Measurements from ENCODE around the gene LYSMD4.
"Not testable (repeated sequence)": the region's sequence is repeated elsewhere in the genome, so short reads cannot be mapped to it uniquely, and the experiment has no call there.

LYSMD4 gene

DNA sequence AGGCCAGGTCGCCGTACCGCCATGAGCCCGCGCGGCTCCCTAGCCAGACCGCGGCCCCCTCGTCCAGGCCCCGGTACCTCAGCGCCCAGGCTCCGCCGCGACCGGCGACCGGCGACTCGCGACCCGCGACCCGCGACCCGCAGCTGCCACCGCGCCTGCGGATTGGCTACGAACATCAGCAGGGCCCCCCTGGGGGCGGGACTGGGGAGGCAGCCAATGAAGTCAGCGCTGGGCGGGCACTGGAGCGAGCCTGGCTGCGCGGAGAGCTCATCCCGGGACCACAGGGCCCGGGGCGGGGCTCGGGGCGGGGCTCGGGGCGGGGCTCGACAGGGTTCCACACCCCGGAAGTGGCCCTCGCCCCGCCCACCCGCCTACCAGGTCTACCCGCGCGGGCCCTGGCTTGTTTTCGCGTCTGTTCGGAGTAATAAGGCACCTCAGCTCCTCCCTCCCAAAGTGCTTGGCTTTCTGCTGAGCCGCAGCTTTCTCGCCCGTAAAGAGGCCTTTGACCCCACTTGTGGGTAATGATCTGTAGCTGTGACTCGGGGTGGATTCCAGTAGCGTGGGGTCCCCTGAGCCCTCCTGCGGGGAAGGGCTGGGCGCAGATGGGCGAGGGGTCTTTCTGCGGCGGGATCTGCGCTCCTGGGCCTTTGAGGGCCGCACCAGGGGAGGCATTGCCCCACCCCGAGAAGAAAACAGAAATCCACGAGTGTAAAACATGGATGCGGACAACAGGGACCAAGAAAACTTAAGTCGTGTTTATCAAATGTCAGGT is at the start of gene LYSMD4:
Gene LYSMD4 (minus strand): TSS at position 170 of the 772 bp plus-strand sequence. CDS start 1,438 bp downstream, outside the sequence.
- DNase-seq (ENCODE audit: low read depth): peak; percentile 99

- DNase-seq (ENCODE audit: low read depth): not testable (repeated sequence)
Measured at GRCh38 chr15:99782029-99782428, 48.8 kb upstream of the LYSMD4 start.

GRCh38 chr15:99777144-99777543 is 43.9 kb upstream of the LYSMD4 start:
- no peak for DNase-seq (ENCODE audit: low read depth)

DNA sequence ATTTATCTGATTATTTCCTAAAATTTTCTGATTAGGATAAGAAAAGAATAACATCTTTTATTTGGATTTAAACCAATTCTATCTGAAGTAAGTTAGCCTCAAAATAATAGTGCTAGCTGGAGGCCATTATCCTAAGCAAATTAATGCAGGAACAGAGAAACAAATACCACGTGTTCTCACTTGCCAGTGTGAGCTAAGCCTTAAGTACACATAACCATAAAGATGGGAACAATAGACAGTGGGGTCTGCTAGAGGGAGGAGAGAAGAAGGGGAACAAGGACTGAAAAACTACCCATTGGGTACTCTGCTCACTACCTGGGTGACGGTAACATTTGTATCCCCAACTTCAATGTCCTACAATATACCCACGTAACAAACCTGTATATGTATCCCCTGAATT is 31.3 kb upstream of the LYSMD4 start:
- DNase-seq (ENCODE audit: low read depth): no peak

DNA sequence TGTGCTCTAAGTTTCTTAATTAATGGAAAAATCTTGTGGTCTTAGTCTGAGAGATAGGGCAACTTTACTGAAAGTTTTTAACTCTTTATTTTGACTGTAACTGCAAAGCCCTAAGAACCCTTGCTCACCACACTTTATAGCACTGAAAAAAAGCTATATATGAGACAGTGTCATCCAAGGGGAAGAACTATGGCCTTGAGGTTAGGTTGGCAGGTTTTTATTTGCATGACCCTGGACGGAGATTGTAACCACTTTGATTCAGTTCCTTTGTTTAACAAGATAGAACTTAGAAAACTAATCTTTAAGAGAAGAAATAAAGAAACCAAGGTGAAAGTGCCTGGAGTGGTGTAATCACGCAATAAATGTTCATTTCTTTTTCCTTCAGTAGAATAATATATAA is 30.6 kb upstream of the LYSMD4 start:
- no peak for DNase-seq (ENCODE audit: low read depth)

DNA sequence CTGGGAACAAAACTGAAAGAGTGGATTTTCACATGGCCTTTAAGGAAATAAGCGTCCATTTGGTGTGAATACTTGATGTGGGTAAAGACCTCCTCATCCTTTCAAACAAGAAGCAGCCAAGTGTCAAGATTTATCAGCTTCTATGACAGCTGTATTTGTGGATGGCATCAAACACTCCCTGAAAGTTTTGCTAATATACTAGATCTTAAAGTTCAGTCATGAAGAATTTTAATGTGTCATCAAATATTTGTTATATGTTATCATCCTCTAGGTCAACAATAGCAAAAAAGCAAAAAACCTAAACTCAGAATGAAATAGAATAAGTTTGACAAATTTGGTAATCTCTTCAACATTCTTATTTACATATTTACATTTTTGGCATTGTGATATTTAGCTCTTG is 29.1 kb upstream of the LYSMD4 start:
- no peak for DNase-seq (ENCODE audit: low read depth)

DNA sequence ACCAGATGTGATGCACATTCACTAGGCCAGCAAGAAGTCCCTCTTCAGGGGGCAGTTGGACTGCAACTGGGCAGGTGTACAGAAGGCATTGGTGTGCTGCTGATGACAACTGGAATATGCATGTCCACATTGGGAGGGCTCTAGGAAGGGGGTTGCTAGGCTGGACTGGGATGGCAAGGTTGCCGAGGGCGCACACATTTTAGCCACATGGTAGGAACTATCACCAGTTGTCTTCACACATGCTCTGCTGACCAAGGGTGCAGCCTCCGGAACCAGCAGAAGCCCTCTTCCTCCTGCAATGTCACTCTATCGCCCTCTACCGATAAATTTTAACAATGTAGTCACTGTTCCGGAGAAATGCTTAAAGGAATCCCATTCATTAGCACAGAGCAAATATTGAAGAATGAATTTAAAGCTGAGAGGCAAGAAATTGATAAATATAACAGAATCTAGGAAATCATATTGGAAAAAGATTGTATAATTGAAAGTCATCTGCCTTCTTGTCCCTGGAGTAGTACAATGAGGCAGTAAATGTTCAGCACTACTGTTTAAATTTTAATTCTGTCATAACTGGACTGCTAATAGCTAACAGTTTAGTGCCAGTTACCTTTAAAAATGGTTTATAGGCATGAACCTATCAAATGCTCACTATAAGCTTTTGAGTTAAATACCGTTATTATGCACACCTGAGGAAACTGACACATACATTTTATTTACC is 22.6 kb upstream of the LYSMD4 start:
- no peak for DNase-seq (ENCODE audit: low read depth)

GRCh38 chr15:99753066-99753465 is 19.8 kb upstream of the LYSMD4 start:
- DNase-seq (ENCODE audit: low read depth): no peak

DNA sequence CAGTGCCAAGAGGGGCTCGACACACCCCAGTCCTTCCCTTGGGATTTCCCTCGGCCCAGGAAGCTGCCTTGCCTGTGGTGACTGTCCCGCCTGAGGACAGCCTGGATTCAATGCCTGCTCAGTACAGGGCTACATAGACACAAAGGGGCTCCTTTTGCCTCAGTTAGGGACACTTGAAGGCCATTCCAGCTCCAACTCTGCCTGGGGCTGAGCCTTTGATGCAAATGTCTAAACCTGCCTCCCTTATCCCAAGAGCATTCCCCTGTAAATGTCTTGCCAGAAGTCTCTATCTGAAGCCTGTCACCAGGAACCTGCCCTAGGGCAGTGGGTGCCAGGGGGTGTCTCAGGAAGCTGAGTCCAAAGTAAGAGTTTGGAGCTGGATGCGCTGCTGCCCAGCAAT is 19.3 kb upstream of the LYSMD4 start:
- DNase-seq (ENCODE audit: low read depth): no peak

GRCh38 chr15:99750326-99750725 is 17.1 kb upstream of the LYSMD4 start:
- not testable (repeated sequence) for DNase-seq (ENCODE audit: low read depth)

DNA sequence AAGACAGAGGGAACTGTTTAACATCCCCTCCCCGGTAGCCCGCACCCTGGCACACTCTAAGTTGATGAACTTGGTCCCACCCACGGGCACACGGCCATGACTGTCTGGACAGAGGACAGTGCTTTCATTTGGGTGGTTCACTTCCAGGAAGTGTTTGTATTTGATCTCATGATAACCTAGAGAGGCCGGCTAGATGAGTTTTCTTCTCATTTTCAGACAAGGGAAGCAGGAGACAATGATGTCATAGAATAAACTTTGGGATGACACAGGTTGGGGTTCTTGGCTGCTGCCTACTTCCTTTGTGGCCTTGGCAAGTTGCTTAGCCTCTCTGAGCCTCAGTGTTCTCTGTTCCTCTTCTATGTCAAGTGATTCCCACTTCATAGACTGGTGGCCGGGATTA is 16.1 kb upstream of the LYSMD4 start:
- no peak for DNase-seq (ENCODE audit: low read depth)

DNA sequence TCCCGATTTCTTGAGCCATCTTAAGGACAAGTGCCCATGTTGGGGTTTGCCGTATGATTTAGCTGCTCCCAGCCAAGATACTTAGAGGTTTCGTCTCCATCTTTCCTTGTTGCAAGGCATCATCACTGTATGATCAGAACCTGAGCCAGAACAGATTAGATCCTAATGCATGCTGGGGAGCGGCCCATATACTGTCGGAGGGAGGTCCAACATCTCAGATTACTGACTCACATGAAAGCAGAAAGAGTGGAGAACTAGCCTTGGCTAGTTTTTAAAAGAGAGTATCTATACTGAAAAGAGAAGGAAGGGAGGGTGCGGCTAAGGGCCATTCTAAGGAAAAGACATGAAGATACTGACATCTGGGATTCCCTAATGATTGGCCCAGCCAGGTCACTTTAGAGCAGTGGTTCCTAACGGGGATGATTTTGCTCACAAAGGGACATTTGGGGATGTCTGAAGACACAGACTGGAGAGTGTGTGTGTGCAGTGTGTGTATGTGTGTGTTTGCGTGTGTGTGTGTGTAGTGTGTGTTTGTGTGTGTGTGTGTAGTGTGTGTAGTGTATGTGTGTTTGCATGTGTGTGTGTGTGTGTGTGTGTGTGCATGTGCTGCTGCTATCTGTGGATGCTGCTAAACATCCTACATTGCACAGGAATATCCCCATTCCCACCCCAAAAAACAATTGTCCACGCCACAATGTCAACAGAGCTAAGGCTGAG is 12.3 kb upstream of the LYSMD4 start:
- no peak for DNase-seq (ENCODE audit: low read depth)

DNA sequence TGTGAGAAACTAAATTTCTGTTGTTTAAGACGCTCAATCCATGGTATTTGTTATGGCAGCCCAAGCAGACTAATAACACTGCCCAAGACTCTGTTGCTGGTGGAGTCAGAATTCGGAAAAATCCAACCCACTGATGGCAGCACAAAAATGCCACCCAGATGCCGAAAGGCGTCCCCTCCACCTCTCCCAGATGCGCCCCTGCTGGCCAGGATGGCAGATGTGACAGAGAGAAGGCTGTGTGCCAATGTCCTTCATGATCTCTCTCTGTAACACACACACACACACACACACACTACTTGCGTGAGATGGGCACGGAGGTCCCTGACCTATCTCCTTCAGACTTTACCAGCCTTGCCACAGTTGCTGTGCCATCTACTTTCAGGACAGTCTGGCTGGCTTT is 10.9 kb upstream of the LYSMD4 start:
- DNase-seq (ENCODE audit: low read depth): no peak

DNA sequence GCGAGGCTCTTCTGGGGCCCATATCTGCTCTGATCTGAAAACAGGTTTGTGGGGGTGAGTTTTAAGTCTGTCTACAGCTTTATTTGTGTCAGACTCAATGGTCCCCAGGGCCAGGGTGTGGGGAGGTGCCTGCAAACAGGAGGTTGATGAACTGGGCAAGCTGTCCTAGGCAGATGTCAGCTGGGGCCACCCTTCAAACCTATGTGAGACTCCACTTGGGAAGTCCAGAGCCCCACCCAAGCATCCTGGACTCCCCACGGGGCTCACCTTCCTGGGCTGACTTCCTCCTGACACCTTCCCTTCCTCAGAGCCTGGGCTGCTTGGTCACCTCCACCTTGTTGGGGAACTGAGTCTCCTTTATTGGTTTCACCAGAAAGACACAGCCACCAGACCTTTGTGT is 8.6 kb upstream of the LYSMD4 start:
- no peak for DNase-seq (ENCODE audit: low read depth)

DNA sequence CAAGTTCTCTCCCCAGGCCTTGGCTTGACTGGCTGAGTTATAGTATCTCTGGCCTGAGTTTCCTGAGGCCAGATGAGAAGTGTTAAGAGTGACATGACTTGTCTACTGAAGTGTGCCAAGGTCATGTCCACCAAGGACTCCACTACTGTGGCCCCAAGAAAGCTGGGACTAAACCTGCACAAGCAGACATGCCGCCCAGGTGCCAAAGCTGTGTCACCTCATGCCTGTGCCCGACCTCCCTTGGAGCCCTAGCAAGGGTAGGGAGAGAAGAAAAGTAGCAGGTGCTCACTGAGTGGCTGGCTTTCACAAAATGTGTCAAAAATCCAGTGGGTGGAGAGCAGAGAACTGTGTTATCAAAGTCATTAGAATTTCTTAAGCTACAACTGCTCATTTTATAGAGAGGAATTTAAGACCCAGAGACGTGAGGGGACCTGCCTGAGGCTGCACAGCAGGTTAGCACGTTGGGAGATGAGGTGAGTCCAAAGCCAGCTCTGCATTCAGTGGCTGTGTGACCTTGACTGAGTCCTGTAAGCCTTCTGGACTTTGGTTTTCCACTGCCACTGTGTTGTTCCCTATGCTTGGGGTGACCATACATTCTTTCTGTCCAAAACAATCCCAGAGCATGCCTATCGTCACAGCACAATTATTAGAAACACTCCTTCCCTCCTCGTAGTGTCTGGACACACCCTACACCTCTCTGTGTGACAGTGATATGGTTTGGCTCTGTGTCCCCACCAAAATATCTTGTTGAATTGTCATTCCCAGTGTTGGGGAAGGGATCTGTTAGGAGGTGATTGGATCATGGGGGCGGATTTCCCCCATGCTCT is 5.0 kb upstream of the LYSMD4 start:
- DNase-seq (ENCODE audit: low read depth): no peak

DNA sequence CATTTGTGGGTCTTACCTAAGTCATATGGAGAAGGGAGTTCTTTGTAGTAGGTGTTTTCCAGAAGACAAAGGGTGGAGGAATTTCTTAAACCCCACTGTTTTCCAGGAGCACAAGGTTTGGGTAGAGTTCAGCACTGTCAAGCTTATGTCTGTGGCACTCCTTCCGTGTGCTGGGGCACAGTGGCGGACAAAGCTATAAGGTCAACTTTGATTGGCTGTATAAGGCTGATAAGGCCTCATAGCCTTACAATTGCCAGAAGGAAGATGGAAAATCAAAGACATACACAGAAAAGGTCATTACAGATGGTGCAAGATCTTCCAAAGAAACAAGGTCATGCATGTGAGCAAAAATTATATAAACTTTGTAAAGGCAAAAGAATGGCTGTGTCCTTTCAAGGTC is 3.5 kb upstream of the LYSMD4 start:
- DNase-seq (ENCODE audit: low read depth): no peak

- no peak for DNase-seq (ENCODE audit: low read depth)
Measured at GRCh38 chr15:99735868-99736267, 2.6 kb upstream of the LYSMD4 start.

- DNase-seq (ENCODE audit: low read depth): no peak
Measured at GRCh38 chr15:99734575-99734974, 1.3 kb upstream of the LYSMD4 start.

DNA sequence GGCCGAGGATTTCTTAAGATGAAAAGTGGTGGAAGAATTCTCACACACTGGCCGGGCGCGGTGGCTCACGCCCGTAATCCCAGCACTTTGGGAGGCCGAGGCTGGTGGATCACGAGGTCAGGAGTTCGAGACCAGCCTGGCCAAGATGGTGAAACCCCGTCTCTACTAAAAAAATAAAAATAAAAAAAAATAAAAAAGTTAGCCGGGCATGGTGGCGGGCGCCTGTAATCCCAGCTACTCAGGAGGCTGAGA is 729 bp upstream of the LYSMD4 start:
- DNase-seq (ENCODE audit: low read depth): not testable (repeated sequence)

GRCh38 chr15:99732751-99733267 is 428 bp downstream of the LYSMD4 start:
- DNase-seq (ENCODE audit: low read depth): no peak

- DNase-seq (ENCODE audit: low read depth): no peak
Measured at GRCh38 chr15:99732124-99732750, 1.0 kb downstream of the LYSMD4 start.
